ENCODE results near the gene PAXIP1. TPM values are rescaled to one million over a fixed set of nuclear protein-coding genes. Genes with fewer than 3 reads are reported as not detected.

The PAXIP1 gene
- total and polyA plus RNA-seq, 8 donors, result 10.6 to 22.3 (median 19.6) TPM

- intact Hi-C loops (cut with DNase I), result loop anchor here in 1 of 2 donors (10.0 kb wide), 1 partner anchor 327 kb away; no protein-coding TSS in a partner anchor
Observed at GRCh38 chr7:155017834-155018233, 14.9 kb upstream of the PAXIP1 start.

GRCh38 chr7:155011086-155011485, 8.2 kb upstream of the PAXIP1 start:
- Histone ChIP-seq H3K9me3 (no peaks in the 10 kb centered on the region), H3K4me1 (no peaks in the 10 kb centered on the region), H3K36me3 (no peaks in the 10 kb centered on the region), H3K27me3 (no peaks in the 10 kb centered on the region), H3K4me3 (no peak overlapping the region), H3K27ac (no peak overlapping the region)
- TF ChIP-seq CTCF (IDR thresholded peaks at IDR 0.05), result no peak
- ATAC-seq, result no peak
- no peak for DNase-seq
- intact Hi-C loops (cut with DNase I), result loop anchor here in 1 of 2 donors (10.0 kb wide), 1 partner anchor 334 kb away; no protein-coding TSS in a partner anchor

More at GRCh38 chr7:155017834-155018233, 14.9 kb upstream of the PAXIP1 start:
- TF ChIP-seq CTCF (IDR thresholded peaks at IDR 0.05), result no peak
- Histone ChIP-seq H3K36me3 (no peaks in the 10 kb centered on the region), H3K9me3 (no peaks in the 10 kb centered on the region), H3K27ac (no peak overlapping the region), H3K27me3 (no peaks in the 10 kb centered on the region), H3K4me3 (no peak overlapping the region), H3K4me1 (no peaks in the 10 kb centered on the region)
- ATAC-seq, result no peak
- no peak for DNase-seq

GRCh38 chr7:155009570-155010157, 6.7 kb upstream of the PAXIP1 start:
- peak; percentile 15 to 22 for TF ChIP-seq CTCF (IDR thresholded peaks at IDR 0.05)
- Histone ChIP-seq H3K36me3 (no peaks in the 10 kb centered on the region), H3K4me3 (no peak overlapping the region), H3K9me3 (no peaks in the 10 kb centered on the region), H3K4me1 (peaks cover 0 to 3% of the 10 kb centered on the region in 2 donors), H3K27ac (no peak overlapping the region), H3K27me3 (no peaks in the 10 kb centered on the region)
- DNase-seq (no peak), ATAC-seq (no peak)
- intact Hi-C loops (cut with DNase I), result loop anchor here in 1 of 2 donors (10.0 kb wide), 2 partner anchors 85 to 335 kb away; no protein-coding TSS in a partner anchor

DNA sequence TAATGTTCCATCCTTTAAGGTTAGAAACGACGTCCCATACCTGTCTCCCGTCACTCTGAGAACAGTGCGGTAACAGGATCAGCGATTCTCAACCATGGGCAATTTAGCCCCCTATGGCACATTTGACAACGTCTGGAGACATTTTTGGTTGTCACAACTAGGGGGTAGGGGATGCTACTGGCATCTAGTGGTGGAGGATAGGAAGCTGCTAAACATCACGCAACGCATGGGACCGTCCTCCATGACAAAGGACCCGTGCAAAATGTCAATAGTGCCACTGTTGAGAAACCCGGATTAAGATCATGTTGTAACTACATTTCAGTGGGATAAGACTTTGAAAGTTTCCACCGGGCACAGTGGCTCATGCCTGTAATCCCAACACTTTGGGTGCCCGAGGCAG, 5.0 kb upstream of the PAXIP1 start:
- no peaks in the 10 kb centered on the region for H3K9me3 ChIP-seq
- no peak for ATAC-seq
- intact Hi-C loops (cut with DNase I), result loop anchor here in 1 of 2 donors (10.0 kb wide), 1 partner anchor 83 kb away; no protein-coding TSS in a partner anchor
- H3K4me1 ChIP-seq, result peaks cover 0 to 11% of the 10 kb centered on the region in 2 donors
- H3K27ac ChIP-seq, result no peak overlapping the region
- no peaks in the 10 kb centered on the region for H3K36me3 ChIP-seq
- TF ChIP-seq CTCF (IDR thresholded peaks at IDR 0.05), result no peak
- DNase-seq, result peak in 1 of 4 donors; percentile 10
- H3K27me3 ChIP-seq, result no peaks in the 10 kb centered on the region
- no peak overlapping the region for H3K4me3 ChIP-seq

- no peak for TF ChIP-seq CTCF (IDR thresholded peaks at IDR 0.05)
- Histone ChIP-seq H3K9me3 (no peaks in the 10 kb centered on the region), H3K27me3 (no peaks in the 10 kb centered on the region), H3K4me1 (peaks cover 0 to 33% of the 10 kb centered on the region in 2 donors), H3K4me3 (peak overlapping the region; percentile 80 to 95), H3K36me3 (no peaks in the 10 kb centered on the region), H3K27ac (peak overlapping the region; percentile 86 to 89)
- intact Hi-C loops (cut with DNase I), result loop anchor here in 1 of 2 donors (10.0 kb wide), 1 partner anchor 79 kb away; no protein-coding TSS in a partner anchor
- ATAC-seq (peak; percentile 97), DNase-seq (peak; percentile 83 to 93 (median 90))
Observed at GRCh38 chr7:155003376-155004214, 671 bp upstream of the PAXIP1 start.
